ENCODE results near the gene ITM2A.

ITM2A gene

DNA sequence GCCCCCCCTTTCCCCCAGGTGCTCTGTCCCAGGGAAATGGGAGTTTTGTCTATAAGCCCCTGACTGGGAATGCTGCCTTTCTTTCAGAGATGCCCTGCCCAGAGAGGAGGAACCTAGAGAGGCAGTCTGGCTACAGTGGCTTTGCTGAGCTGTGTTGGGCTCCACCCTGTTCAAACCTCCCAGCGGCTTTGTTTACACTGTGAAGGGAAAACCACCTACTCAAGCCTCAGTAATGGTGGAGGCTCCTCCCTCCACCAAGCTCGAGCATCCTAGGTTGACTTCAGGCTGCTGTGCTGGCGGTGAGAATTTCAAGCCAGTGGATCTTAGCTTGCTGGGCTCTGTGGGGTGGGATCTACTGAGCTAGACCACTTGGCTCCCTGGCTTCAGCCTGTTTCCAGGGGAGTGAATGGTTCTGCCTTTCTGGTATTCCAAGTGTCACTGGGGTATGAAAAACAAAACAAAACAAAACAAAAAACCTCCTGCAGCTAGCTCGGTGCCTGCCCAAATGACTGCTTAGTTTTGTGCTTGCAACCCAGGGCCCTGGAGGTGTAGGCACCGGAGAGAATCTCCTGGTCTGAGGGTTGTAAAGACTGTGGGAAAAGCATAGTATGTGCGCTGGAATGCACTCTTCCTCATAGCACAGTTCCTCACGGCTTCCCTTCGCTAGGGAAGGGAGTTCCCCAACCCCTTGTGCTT is 41.7 kb downstream of the ITM2A start:
- DNase-seq (ENCODE audit: low read depth, low spot score), result no peak
- Histone ChIP-seq H3K27ac (ENCODE audit: low read length) (no peak overlapping the region), H3K4me1 (ENCODE audit: control insufficient read depth, insufficient read depth, low read length) (no peaks in the 10 kb centered on the region), H3K27me3 (ENCODE audit: control insufficient read depth, insufficient read depth, low read length) (no peaks in the 10 kb centered on the region), H3K9me3 (ENCODE audit: control insufficient read depth, insufficient read depth, low read length) (no peaks in the 10 kb centered on the region), H3K4me3 (ENCODE audit: low read length) (no peak overlapping the region), H3K36me3 (ENCODE audit: control insufficient read depth, insufficient read depth, low read length) (no peaks in the 10 kb centered on the region)
- WGBS (ENCODE audit: insufficient coverage, insufficient read length), result no CpG with 5 or more reads among the region's 8 CpGs
